Measurements from ENCODE around the gene GPSM1.
"Not testable (repeated sequence)": the region's sequence is repeated elsewhere in the genome, so short reads cannot be mapped to it uniquely, and the experiment has no call there.

The GPSM1 gene

DNA sequence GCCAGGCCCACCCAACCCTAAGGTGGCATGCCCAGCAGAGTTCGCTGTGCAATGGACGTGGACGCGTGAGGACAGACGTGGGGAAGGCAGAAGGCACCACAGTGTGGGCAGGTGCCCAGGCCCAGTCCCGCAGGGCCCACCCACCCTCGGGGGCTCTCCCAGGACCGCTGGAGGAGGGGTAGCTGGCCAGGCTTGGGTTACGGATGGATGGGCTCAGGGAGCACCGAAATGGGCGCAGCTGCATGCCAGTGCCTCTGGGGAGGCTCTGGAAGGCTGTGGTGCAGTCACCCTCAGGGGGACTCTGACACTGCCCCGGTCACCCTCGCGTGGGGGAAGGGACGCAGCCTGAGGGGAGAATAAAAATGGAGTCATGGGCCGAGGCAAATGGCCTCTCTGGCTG, 9.6 kb upstream of the GPSM1 start:
- no peak for DNase-seq (ENCODE audit: low read depth in 2 of 2)

DNA sequence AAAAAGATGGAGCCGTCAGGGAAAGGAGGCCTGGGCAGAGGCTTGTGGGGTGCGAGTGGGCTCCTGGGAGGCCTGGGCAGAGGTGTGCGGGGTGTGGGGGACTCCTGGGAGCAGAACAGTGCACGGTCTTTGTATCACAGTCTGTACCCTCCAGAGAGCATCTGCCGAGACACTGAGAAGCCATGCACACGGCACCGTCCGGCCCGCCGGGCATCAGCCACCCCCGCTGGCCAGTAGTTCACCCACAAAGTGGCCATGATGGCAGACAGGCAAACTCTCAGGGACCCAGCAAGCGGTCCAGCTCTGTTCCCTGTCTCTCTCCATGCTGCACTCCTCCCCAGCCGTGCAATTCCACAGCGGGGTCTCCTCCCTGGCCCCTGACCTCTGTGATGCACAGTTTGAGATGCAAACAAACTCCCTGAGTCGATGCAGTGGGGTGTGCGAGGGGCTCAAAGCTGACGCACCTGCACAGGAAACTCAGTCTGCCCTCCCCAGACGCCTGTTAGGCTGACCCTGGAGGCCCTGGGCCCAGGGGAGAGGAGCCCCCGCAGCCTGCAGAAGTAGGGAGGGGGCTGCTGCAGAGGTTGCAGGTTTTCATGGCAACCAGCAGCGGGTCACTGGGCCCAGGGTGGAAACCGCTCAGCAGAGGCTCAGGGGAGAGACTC, 9.1 kb upstream of the GPSM1 start:
- no peak for DNase-seq (ENCODE audit: low read depth in 2 of 2)

DNA sequence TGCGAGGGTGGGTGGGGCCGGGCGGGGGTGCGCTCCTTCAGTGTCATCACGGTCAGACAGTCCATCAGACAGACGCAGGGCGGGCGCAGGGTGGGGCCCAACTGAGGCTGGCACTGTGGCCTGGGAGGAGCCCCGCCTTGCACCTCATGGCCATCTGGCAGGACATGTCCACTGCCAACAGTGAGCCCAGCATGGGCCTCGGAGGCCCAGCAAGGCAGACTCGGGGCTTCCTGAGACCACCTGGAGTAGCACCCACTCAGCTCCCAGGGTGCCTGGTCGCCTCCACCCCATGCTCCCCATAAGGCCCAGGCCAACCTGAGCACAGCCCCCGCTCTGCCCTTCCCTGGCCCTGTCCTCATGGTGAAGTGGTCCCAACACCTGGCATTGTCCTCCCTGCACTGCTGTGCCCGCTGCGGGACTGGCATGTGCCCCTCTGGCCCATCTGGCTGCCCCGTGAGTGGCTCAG, 8.5 kb upstream of the GPSM1 start:
- DNase-seq (ENCODE audit: low read depth in 2 of 2) = no peak

DNA sequence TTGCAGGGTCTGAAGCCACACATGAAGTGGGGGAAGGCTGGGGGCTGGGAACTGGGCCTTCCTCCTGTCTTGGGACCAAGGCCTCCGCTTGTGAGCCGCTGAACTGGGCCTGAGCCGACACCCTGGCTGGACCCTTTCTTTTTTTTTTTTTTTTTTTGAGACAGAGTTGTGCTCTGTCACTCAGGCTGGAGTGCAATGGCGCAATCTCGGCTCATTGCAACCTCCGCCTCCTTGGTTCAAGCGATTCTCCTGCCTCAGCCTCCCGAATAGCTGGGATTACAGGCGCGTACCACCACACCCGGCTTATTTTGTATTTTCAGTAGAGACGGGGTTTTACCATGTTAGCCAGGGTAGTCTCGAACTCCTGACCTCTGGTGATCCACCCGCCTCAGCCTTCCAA, 8.1 kb upstream of the GPSM1 start:
- not testable (repeated sequence) for DNase-seq (ENCODE audit: low read depth in 2 of 2)

DNA sequence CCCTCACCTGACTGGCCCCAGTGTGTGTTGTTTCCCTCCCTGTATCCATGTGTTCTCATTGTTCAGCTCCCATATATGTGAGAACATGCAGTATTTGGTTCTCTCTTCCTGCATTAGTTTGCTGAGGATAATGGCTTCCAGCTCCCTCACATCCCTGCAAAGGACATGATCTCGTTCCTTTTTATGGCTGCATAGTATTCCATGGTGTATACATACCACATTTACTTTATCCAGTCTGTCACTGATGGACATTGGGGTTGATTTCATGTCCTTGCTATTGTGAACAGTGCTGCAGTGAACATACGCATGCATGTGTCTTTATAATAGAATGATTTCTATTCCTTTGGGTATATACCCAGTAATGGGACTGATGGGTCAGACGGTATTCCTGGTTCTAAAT, 7.4 kb upstream of the GPSM1 start:
- DNase-seq (ENCODE audit: low read depth in 2 of 2) = not testable (repeated sequence)

DNA sequence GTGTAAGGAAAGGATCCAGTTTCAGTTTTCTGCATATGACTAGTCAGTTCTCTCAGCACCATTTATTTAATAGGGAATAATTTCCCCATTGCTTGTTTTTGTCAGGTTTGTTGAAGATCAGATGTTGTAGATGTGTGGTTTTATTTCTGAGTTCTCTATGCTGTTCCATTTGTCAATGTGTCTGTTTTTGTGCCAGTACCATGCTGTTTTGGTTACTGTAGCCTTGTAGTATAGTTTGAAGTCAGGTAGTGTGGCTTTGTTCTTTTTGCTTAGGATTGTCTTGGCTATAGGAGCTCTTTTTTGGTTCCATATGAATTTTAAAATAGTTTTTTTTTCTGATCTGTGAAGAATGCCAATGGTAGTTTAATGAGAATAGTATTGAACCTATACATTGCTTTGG, 6.4 kb upstream of the GPSM1 start:
- not testable (repeated sequence) for DNase-seq (ENCODE audit: low read depth in 2 of 2)

DNA sequence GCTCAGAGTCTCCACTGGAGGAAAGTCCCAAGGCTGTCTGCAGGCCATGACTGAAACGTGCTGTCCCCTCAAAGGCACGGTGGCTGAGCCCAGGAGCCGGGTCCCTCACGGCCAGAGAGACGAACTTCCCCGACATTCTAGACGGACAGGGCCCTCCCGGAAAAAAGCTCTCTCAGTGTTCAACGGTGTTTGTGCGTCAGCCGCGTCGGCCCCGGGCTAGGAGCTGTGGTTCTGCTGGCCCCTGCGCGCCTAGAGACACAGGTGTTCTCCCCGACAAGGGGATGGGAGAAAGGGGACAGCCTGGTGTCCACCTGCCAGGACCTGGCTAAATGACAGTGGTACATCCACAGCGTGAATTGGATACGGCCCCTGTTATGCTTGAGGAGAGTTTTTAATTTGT, 5.8 kb upstream of the GPSM1 start:
- no peak for DNase-seq (ENCODE audit: low read depth in 2 of 2)

DNA sequence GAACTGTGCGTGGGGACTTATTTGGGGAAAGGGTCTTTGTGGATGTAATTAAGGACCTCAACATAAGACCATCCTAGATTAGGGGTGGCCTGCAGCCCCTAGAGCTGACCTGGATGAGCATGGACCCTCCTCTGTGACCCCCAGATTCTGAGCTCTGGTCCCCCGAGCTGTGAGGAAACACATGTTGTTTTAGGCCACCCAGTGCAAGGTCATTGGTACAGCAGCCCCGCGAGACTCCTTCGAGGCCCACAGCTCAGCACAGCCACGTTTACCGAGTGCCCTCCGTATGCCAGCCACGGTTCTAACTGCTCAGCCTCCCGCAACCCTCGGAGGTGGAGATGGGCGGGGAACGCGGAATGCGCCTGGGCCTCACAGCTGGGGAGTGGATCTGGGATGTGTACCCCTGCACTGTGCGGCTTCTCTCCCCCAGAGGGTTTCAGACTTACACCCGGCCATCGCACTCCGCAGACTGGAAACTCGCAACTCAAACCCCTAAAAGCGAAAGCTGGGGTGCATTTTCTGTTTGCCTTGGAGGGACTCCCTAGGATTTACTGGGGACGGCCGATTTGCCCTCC, 4.5 kb upstream of the GPSM1 start:
- DNase-seq (ENCODE audit: low read depth in 2 of 2) = no peak

DNA sequence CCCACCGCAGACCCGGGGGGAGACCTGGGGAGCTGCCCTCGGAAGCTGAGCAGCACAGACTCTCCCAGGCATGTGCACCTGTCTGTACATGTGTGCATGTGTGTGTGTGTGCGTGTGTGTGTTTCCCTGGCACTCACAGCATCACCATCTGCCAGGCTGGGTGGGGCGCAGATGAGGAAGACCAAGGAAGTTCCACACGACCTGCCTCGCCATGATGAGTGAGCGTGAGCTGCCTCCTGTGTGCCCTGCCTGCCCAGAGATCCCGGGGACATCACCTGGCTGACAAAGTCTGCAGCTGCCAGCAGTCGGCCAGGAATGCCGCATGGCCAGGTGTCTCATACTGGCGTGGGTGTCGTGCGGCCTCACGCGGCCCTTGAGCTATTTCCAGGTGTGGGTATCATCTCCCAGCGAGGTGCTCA, 4.0 kb upstream of the GPSM1 start:
- DNase-seq (ENCODE audit: low read depth in 2 of 2) = no peak

DNA sequence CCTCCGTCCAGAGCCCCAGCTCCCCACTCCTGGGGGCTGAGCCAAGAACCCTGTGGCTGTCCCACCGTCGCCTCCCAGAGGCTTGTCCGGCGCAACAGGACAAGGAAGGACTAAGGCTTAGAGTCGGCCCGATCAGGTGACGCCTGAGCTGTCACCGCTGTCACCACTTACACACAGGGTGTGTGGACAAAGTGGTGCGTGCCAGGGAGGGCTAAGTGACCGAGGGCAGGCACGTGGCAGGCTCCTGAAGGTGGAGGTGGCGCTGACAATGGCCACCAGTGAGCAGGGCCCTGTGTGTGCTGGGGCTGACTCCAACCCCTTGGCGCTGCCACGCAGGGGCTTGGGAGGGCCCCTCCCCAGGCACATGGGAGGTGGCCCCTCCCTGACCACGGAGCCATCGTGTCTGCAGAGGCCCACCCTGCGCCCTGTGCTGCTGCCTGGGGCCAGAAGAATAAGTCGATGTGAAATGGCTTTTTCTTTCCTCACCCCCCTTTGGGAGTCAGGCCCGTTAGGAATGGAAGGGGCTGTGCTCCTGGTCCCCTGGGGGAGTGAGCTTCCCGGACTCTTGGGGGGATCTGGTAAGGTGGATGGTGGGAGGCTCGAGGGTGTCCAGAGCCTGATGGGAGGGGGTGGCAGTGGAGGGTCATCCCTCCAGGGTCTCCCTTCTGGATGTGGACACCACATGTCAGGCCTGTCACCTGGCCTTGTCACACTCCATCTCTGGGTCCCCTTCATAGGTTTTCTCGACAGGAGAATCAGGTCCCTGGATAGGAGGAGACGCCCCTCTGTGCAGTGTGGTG, 2.6 kb upstream of the GPSM1 start:
- DNase-seq (ENCODE audit: low read depth in 2 of 2) = no peak

DNA sequence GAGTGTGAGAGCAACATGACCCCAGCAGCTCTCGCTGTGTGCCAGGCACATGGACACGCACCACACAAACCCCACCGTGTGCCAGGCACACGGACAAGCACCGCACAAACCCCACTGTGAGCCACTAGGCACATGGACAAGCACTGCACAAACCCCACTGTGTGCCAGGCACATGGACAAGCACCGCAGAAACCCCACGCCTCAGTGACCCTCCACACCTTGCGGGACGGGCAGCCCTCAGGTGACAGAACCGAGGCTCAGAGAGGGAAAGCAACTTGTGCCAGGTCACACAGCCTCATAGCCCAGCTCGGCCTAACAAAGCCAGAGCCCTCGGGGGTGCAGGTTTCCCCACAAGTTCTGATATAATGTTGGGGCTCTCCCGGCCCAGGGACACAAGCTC, 2.0 kb upstream of the GPSM1 start:
- no peak for DNase-seq (ENCODE audit: low read depth in 2 of 2)

DNA sequence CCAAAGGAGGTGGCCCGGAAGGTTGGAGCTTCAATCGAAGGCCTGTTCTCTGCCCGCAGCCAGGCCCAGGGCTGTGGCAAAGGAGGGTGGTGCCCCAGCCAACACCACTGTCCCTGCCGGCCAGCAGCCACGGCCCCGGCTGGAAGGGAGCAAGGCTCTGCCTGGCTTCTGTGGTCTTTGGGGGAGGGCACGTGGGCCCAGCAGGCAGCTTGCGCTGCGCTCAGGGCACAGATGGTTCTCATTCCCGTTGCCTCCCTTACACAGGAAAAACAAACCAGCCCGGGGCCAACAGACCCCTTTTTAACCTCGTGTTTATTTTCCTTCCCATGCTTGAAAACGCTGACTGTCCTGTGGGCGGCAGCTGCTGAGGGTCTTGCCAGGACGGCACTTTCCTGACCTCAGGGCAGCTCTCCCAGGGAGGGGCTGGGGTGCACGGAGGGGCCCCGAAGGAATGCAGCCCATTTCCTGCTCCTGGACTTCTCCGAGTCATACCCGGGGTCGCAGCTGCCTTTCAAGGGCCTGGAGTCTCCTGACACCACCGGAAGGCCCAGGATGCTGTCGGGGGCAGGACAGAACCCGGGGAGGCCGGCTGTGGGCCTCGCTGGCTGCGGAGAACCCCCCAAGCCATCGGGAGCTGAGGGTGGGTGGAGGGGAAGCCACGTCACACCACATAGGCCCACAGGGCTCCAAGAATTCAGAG, 1.1 kb upstream of the GPSM1 start:
- DNase-seq (ENCODE audit: low read depth in 2 of 2) = no peak

DNA sequence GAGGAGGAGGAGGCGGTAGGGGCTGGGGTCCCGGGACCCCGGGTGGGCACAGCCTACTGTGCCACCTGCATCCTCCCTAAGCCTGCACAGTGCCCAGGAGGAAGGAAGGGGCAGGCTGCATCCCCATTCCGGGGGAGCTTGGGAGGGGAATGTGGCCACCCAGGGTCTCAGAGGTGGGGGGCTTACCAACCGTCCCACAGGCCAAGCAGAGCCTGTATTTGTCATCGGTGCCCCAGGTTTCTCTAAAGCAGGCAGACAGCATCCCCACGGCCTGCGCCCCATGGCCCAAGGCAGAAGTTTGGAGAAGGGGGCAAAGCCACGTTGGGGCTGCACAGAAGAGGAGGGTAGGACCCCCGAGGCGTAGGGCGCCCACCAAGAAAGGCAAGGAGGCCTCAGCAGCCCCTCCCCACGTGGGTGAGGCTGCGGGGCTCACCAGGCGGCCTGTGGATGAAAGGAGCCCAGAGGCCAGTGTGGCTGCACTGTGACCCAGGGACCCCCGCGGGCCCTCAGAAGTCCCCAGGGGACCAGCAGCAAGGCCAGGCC, 507 bp upstream of the GPSM1 start:
- no peak for DNase-seq (ENCODE audit: low read depth in 2 of 2)

DNA sequence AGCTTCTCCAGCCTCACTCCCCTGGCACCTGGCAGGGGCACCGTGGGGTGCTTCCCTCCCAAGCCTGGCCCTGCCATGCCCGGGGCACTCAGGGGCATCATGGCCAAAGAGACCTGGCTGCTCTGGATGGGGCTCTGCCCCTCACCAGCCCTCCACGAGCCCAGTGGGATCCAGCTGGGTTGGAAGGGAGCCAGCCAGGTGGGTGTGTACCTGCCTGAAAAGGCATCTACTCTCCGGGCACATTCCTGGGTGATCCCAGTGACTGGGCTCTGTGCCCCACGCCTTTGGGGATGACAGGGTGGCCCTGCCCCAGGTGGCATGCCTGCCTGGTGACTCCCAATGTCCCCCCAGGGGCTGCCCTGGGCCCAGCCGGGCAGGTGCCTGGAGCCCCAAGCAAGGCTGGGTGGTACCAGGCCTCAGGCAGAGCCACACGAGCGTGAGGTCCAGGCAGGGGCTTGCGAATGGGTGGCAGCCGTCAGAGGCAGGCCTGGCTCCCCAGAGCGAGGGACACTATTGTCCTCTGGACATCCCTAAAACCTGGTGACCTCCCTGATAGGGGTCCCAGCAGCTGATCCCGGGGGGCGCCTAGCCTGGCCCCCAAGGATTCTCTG, 777 bp downstream of the GPSM1 start:
- no peak for DNase-seq (ENCODE audit: low read depth in 2 of 2)

DNA sequence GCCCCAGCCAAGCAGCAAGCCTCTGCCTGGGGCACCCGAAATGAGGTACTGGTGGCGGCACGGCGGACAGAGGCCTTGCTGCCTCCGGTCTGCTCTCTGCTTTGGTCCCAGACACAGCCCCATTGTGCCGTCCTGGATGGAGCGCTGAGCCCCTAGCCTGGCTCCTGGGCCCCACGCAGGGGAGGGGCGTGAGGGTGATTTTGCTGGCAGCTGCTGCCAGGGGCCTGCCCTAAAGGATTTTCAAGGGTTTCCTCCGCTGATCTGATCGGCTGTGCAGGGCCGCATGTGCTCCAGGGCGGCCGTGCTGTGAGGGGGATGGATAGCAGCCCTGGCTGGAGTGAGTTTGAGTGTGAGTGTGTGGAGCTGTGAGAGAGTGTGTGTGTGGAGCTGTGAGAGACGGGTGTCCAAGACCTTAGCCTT, 1.3 kb downstream of the GPSM1 start:
- no peak for DNase-seq (ENCODE audit: low read depth in 2 of 2)

DNA sequence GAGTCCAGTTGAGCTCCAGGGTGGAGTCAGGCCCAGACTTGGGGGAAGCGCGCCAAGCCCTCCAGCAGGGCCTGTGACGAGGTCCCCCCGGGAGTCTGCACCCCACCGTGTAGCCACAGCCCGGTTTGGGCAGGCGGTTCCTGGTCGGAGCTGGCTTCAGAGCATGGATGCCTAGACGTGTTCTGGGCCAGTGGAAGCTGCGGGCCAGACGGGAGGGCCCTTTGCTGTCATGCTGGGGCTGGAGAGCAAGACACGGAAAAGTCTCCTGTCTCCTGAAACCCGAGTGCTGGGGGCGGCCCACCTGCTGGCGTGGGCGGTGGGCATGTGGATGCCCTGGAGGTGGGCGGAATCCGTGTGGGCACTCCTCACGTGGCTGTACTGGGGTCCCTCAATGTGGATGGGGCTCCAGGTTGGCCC, 1.9 kb downstream of the GPSM1 start:
- DNase-seq (ENCODE audit: low read depth in 2 of 2) = no peak

DNA sequence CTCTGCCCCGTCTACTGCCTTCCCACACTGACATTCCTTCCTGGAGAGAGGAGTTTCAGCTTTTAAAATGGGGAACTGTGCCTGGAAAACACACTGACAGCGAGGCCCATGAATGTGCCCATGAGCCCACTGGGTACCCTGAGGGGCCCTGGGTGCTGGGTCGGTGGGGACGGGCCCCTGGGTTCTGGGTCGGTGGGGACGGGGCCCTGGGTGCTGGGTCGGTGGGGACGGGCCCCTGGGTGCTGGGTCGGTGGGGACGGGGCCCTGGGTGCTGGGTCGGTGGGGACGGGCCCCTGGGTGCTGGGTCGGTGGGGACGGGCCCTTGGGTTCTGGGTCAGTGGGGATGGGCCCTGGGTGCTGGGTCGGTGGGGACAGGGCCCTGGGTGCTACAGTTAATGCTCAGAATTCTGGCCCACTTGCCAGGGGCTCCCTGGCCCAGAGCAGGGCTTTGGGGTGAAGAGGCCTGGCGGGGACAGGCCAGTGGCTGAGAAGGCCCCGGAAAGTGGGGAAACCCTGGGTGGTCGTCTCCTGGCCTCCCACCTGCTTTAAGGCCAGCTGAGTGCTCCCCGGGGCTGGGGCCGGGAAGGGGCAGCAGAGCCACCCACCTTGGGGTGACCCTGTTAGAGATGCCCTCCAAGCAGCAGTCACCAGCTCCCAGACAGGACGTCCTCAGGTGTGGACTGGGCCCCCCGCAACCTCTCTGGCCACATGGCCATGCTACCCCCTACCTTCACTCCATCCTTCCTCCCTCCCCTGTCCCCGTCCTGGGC, 2.5 kb downstream of the GPSM1 start:
- DNase-seq (ENCODE audit: low read depth in 2 of 2) = no peak

DNA sequence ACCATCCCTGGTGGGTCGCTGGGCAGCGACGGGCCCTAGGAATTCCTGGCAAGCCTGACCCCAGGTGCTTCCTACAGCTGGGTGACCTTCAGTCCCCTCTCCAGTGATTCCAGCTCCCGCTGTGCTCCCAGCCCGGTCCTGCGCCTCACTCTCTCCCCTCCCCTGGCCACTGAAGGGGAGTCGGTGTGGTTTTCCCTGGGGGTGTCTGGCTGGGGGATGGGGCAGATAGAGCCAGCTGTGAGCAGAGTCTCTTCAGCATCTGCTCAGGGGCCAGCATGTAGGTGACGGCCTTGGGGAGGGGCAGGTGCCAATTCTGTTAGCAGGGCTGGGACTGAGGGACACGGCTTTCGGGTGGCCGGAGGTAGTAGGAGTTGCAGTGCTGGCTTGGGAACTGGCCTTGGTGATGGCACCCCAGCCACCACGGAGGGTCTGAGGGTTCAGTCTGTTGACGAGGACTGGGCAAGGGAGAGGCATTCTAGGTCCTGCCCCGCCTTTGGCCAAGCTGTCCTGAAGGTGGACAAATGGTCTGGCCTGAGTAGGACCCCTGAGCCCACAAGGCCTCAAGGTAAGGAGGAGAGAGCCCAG, 3.2 kb downstream of the GPSM1 start:
- DNase-seq (ENCODE audit: low read depth in 2 of 2) = no peak

DNA sequence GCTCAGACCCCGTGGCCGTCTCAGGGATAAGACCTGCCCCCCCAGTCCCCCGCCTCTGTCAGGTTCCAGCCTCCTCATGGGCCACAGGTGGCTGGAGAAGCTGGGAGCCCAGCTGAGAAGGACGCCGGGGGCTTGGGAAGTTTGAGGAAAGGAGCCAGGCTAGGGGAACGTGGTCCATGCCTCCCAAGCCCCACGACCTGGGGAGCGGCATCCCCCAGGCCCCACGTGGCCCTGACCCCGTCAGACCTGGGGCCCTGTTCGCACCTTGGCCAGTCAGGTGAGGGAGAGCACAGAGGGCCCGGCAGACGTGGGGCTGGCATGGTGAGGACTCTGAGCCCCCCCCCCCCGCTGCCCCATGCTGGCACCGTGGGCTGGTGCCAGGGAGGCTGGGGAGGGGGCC, 3.7 kb downstream of the GPSM1 start:
- DNase-seq (ENCODE audit: low read depth in 2 of 2) = no peak

Data from stimulated activated CD4-positive, alpha-beta T cell treated with anti-CD3 and anti-CD28 coated beads, Interleukin-1b, Interleukin-23, amount 100 ng/mL, for 1 hour (primary cell).